GM10248 (cell line): Measurements from ENCODE around the gene MIOS.

Source experiments
- CTCF ChIA-PET: fragments of 300-600 bp; sonication (Branson Sonifier 250); formaldehyde crosslinking; extraction: SDS; loops from one replicate; lab custom pipeline; 2021; ENCODE audit warnings: antibody characterized with exemption; lab: Yijun Ruan, JAX
- POLR2A ChIA-PET: fragments of 350-650 bp; sonication (Branson Sonifier 250); formaldehyde crosslinking; extraction: SDS; loops from one replicate; lab custom pipeline; 2020; ENCODE audit warnings: antibody characterized with exemption; lab: Yijun Ruan, JAX
- DNase-seq: peaks from one replicate; pipeline ENCODE4 v3.0.0; 2012; ENCODE audit errors: extremely low spot score
- TF ChIP-seq, protein P1 (sequence below): IDR thresholded peaks from 2 replicates; pipeline ENCODE4 v1.5.1; 2012; ENCODE audit warnings: mild to moderate bottlenecking, low read depth; ENCODE audit errors: extremely low read depth, missing control alignments, control extremely low read depth

Gene MIOS

GRCh38 chr7:7573701-7574100 lies 7.0 kb downstream of the MIOS start:
- TF ChIP-seq, protein P1, sequence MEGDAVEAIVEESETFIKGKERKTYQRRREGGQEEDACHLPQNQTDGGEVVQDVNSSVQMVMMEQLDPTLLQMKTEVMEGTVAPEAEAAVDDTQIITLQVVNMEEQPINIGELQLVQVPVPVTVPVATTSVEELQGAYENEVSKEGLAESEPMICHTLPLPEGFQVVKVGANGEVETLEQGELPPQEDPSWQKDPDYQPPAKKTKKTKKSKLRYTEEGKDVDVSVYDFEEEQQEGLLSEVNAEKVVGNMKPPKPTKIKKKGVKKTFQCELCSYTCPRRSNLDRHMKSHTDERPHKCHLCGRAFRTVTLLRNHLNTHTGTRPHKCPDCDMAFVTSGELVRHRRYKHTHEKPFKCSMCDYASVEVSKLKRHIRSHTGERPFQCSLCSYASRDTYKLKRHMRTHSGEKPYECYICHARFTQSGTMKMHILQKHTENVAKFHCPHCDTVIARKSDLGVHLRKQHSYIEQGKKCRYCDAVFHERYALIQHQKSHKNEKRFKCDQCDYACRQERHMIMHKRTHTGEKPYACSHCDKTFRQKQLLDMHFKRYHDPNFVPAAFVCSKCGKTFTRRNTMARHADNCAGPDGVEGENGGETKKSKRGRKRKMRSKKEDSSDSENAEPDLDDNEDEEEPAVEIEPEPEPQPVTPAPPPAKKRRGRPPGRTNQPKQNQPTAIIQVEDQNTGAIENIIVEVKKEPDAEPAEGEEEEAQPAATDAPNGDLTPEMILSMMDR = no peak
- no peak for DNase-seq
- ChIA-PET POLR2A (no interaction called here), CTCF (no interaction called here)

DNA sequence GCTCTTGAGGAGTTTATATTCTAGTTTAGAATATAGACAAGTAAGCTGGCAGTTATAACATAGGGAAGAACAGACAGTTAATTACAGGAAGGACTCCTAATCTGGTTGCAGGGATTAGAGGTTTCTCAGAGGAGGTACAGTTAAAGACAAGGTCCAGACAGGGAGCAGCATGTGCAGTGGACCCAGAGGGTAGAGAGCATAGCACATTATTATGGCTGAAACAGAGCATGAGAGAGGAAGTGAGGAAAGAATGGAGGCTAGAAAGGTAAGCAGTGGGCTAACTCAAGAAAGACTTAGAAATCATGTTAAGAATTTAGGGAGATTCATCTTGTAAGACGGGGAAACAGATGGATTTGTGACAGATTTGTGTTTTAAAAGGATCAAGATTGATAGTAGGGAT lies 9.7 kb downstream of the MIOS start:
- no peak for DNase-seq

DNA sequence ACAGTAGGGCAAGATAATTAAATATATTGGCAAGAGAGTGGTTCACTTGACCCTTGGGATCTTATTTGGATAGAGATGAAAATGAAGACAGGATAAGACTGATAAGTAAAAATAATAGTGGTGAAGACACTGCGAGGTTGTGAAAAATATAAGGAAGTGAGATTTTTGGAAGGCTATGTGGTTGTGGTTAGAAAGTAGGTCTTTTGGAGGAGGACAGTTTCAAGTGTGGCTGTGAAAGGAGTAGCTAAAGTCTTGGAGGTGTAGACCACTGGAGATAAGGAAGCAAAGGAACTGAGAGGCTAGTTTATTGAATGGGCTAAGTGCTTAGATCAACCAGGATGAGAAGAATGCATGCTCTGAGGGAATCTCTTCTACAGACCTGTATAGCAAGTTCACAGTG lies 11.2 kb downstream of the MIOS start:
- POLR2A ChIA-PET = no interaction called here
- TF ChIP-seq, protein P1 = no peak

More for the DNA sequence above, 9.7 kb downstream of the MIOS start:
- TF ChIP-seq, protein P1 = no peak
- POLR2A ChIA-PET = no interaction called here
- CTCF ChIA-PET = interaction anchor here (0.8 to 2.2 kb wide), 3 partner anchors 9 to 602 kb away, joined by 3 to 5 read pairs (median 3); no protein-coding TSS in a partner anchor

GRCh38 chr7:7579638-7580037 lies 13.0 kb downstream of the MIOS start:
- TF ChIP-seq, protein P1 = no peak
- DNase-seq = no peak
- CTCF ChIA-PET = interaction anchor here (1.3 kb wide), 1 partner anchor 9 kb away, joined by 3 read pairs; no protein-coding TSS in a partner anchor
- POLR2A ChIA-PET = no interaction called here

More for the DNA sequence above, 11.2 kb downstream of the MIOS start:
- CTCF ChIA-PET = interaction anchor here (1.0 to 1.9 kb wide), 3 partner anchors 10 to 612 kb away, joined by 3 to 5 read pairs (median 5); no protein-coding TSS in a partner anchor
- DNase-seq = no peak

GRCh38 chr7:7581531-7582179 lies 15.0 kb downstream of the MIOS start:
- DNase-seq = no peak
- TF ChIP-seq, protein P1 = no peak
- ChIA-PET CTCF (interaction anchor here (0.8 to 1.0 kb wide), 2 partner anchors 14 to 28 kb away, joined by 3 read pairs; no protein-coding TSS in a partner anchor), POLR2A (no interaction called here)

DNA sequence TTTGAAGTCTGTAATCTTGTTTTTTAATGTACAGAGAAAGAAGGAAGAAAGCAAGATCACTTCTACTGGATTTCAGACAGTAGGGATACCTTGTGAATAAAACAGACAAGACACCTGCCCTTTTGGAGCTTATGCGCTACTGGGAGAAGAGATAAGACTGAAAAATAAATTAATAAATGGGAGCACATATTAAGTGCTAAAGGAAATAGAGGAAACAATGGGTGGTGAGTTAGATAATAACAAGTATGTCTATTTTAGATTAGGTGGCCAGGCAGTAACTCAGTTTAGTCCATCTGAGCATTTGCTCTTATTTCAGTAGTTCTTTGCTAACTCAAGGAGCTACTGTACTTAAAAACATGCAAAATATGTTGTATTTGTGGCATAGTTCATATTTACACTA lies 15.9 kb downstream of the MIOS start:
- TF ChIP-seq, protein P1 = no peak
- CTCF ChIA-PET = interaction anchor here (1.5 kb wide), 1 partner anchor 14 kb away, joined by 3 read pairs; no protein-coding TSS in a partner anchor
- POLR2A ChIA-PET = no interaction called here
- DNase-seq = no peak
